HepG2 (cell line): Measurements from ENCODE around the gene MPO. TPM values are rescaled to one million over a fixed set of nuclear protein-coding genes. Genes with fewer than 3 reads are reported as not detected.

Experiments
- ATAC-seq: fragments of 200-7000 bp; cut with Tn5 transposase; 3 replicates; pipeline ENCODE4 v1.9.1; 2020; ENCODE audit warnings: mild to moderate bottlenecking, moderate library complexity
- BruUV-seq: library from RNA; stranded (reverse); fragments of 400-500 nt; replicated peaks from 2 replicates; lab custom pipeline; 2021; lab: Mats Ljungman, UMichigan
- CTCF ChIA-PET: fragments of 300-600 bp; formaldehyde crosslinking; extraction: SDS; loops from one replicate; lab custom pipeline; 2021; ENCODE audit warnings: low total read pairs, inconsistent platforms, low intra/inter-chr PET ratio; lab: Yijun Ruan, JAX
- POLR2A ChIA-PET: fragments of 350-600 bp; sonication (Branson Sonifier 250); formaldehyde crosslinking; loops from one replicate; lab custom pipeline; 2020; ENCODE audit warnings: antibody characterized with exemption, inconsistent platforms; lab: Yijun Ruan, JAX
- DNase-seq: peaks from one replicate; pipeline ENCODE4 v3.0.0-alpha.2; 2015; ENCODE audit warnings: low spot score
- FAIRE-seq: peaks from 3 replicates; lab custom pipeline; 2011; peaks lifted over from hg19 to GRCh38; lab: Jason Lieb, UNC
- H2AFZ ChIP-seq: one replicate; pipeline ENCODE4 v1.6.1; 2011; ENCODE audit warnings: low read length, inconsistent platforms
- H3K27ac ChIP-seq: fragments of 300-600 bp; 3 replicates; pipeline ENCODE4 v1.8.0; 2011; ENCODE audit warnings: mixed run types, mild to moderate bottlenecking, mixed read lengths, low read length, inconsistent platforms; ENCODE audit not compliant: insufficient read depth; ENCODE audit errors: extremely low read length
- H3K27me3 ChIP-seq, 2 experiments: fragments of 200-600 bp in 1 of 2; 2 replicates in 1 of 2; 3 replicates in 1 of 2; pipeline versions ENCODE4 v1.6.0 to v1.8.0; 2011; ENCODE audit warnings: low read length in 2 of 2, mild to moderate bottlenecking in 2 of 2, moderate library complexity in 2 of 2, inconsistent platforms in 1 of 2; ENCODE audit not compliant: insufficient read depth in 2 of 2, control insufficient read depth in 1 of 2
- H3K36me3 ChIP-seq, 2 experiments: fragments of 200-600 bp in 1 of 2; replicated peaks in 1 of 2; 2 replicates in 1 of 2; 3 replicates in 1 of 2; pipeline versions ENCODE4 v1.5.1 to v1.8.0; 2011; ENCODE audit warnings: low read length in 2 of 2, inconsistent platforms in 1 of 2; ENCODE audit not compliant: insufficient read depth in 2 of 2, control insufficient read depth in 1 of 2
- H3K4me1 ChIP-seq: 2 replicates; pipeline ENCODE4 v1.5.1; 2012; ENCODE audit warnings: low read length, inconsistent platforms; ENCODE audit not compliant: insufficient read depth
- H3K4me2 ChIP-seq: 2 replicates; pipeline ENCODE4 v1.6.0; 2011; ENCODE audit warnings: low read depth, low read length, inconsistent platforms
- H3K4me3 ChIP-seq, 3 experiments: fragments of 200-600 bp in 1 of 3; sonication (generic), shearing (Covaris generic) in 1 of 3; replicated peaks in 1 of 3; 2 replicates each; pipeline ENCODE4 v1.5.1; 2011 to 2016; ENCODE audit warnings: low read length in 3 of 3, inconsistent platforms in 2 of 3, low read depth in 2 of 3, mild to moderate bottlenecking in 2 of 3, control low read depth in 1 of 3, mixed read lengths in 1 of 3; ENCODE audit not compliant: insufficient read depth in 1 of 3
- H3K79me2 ChIP-seq: one replicate; pipeline ENCODE4 v1.6.1; 2011; ENCODE audit warnings: low read length, inconsistent platforms; ENCODE audit not compliant: insufficient read depth
- H3K9ac ChIP-seq: 2 replicates; pipeline ENCODE4 v1.6.0; 2011; ENCODE audit warnings: mild to moderate bottlenecking, low read depth, low read length, inconsistent platforms; ENCODE audit not compliant: insufficient read depth
- H3K9me3 ChIP-seq: 2 replicates; pipeline ENCODE4 v1.5.1; 2012; ENCODE audit warnings: mild to moderate bottlenecking, low read length
- H4K20me1 ChIP-seq: 2 replicates; pipeline ENCODE4 v1.6.0; 2011; ENCODE audit warnings: inconsistent platforms, mild to moderate bottlenecking, low read length, moderate library complexity; ENCODE audit not compliant: insufficient read depth
- ARNTL ChIP-seq: sonication (generic); formaldehyde crosslinking; IDR thresholded peaks from 2 replicates; pipeline ENCODE4 v1.4.0; 2020; ENCODE audit warnings: mild to moderate bottlenecking, missing genetic modification reagents
- EHMT2 ChIP-seq: fragments of 200-600 bp; sonication (generic); IDR thresholded peaks from 2 replicates; pipeline ENCODE4 v1.7.0; 2017; ENCODE audit warnings: antibody characterized with exemption, low read depth, low read length, borderline replicate concordance
- ETV6 ChIP-seq: sonication (generic); formaldehyde crosslinking; conservative IDR thresholded peaks from 2 replicates; pipeline ENCODE4 v1.4.0; 2020; ENCODE audit warnings: missing genetic modification reagents
- SSRP1 ChIP-seq: IDR thresholded peaks from 2 replicates; pipeline ENCODE4 v1.6.1; 2016; ENCODE audit warnings: control low read depth
- ZNF33A ChIP-seq: sonication (generic); formaldehyde crosslinking; IDR thresholded peaks from 2 replicates; pipeline ENCODE4 v1.5.1; 2020; ENCODE audit warnings: missing genetic modification reagents, mild to moderate bottlenecking, moderate library complexity, borderline replicate concordance
- ZNF354B ChIP-seq: sonication (generic); formaldehyde crosslinking; IDR thresholded peaks from 2 replicates; pipeline ENCODE4 v1.8.0; 2022; ENCODE audit warnings: mild to moderate bottlenecking, missing genetic modification reagents
- ZNF446 ChIP-seq: sonication (generic); formaldehyde crosslinking; IDR thresholded peaks from 2 replicates; pipeline ENCODE4 v1.5.0; 2020; ENCODE audit warnings: mild to moderate bottlenecking, missing genetic modification reagents
- ZNF83 ChIP-seq: sonication (generic); formaldehyde crosslinking; IDR thresholded peaks from 2 replicates; pipeline ENCODE4 v1.4.0; 2020; ENCODE audit warnings: missing genetic modification reagents, mild to moderate bottlenecking, borderline replicate concordance
- ZNF839 ChIP-seq: sonication (generic); formaldehyde crosslinking; IDR thresholded peaks from 2 replicates; pipeline ENCODE4 v1.4.0; 2020; ENCODE audit warnings: missing genetic modification reagents, mild to moderate bottlenecking, borderline replicate concordance
- ZSCAN20 ChIP-seq: sonication (generic); formaldehyde crosslinking; IDR thresholded peaks from 2 replicates; pipeline ENCODE4 v1.4.0; 2020; ENCODE audit warnings: missing genetic modification reagents, mild to moderate bottlenecking, borderline replicate concordance
- WGBS: methylation state at CpG from one replicate; pipeline ENCODE4 v1.1.6; 2017; ENCODE audit warnings: low lambda C conversion rate; 5-methylcytosine and 5-hydroxymethylcytosine counted together
- in situ Hi-C: cut with HindIII; loops from 2 replicates; pipeline ENCODE4 v1.10.0; 2017; ENCODE audit warnings: low pct_unique_long_range_greater_than_20kb; ENCODE audit not compliant: extremely low pct_ligation_motif_present
- intact Hi-C: fragments of 100-400 bp; cut with micrococcal nuclease; formaldehyde crosslinking; loops from one replicate; pipeline ENCODE4 v1.10.0; 2022; ENCODE audit not compliant: unreplicated experiment
- polyA plus RNA-seq, 8 experiments: library from polyadenylated mRNA; depleted of rRNA in 3 of 8; stranded (reverse) in 7 of 8; unstranded in 1 of 8; fragments of >200 nt; fragmentation: Illumina TruSeq in 4 of 8; extraction: Trizol in 4 of 8; gene quantifications; 2 replicates each; pipeline versions ENCODE4 v1.2.1 to v1.2.3, GENCODE V29; 2011 to 2016; ENCODE audit warnings: low read depth in 4 of 8, missing spikeins in 1 of 8, mixed read lengths in 1 of 8; ENCODE audit not compliant: insufficient read depth in 1 of 8
- total RNA-seq, 5 experiments: library from RNA; depleted of rRNA; stranded (reverse); fragments of >200 nt; fragmentation: Illumina TruSeq; extraction: Trizol; gene quantifications; 2 replicates each; pipeline ENCODE4 v1.2.3, GENCODE V29; 2016; ENCODE audit warnings: low read depth in 1 of 5
- TF ChIP-seq, protein P1 (sequence below): sonication (generic); formaldehyde crosslinking; IDR thresholded peaks from 2 replicates; pipeline ENCODE4 v1.4.0; 2020; ENCODE audit warnings: missing genetic modification reagents, borderline replicate concordance
- TF ChIP-seq, protein P2 (sequence below): sonication (generic); formaldehyde crosslinking; IDR thresholded peaks from 2 replicates; pipeline ENCODE4 v1.4.0; 2020; ENCODE audit warnings: missing genetic modification reagents, mild to moderate bottlenecking, borderline replicate concordance
- TF ChIP-seq, protein P3 (sequence below): sonication (generic); formaldehyde crosslinking; IDR thresholded peaks from 2 replicates; pipeline ENCODE4 v1.4.0; 2020; ENCODE audit warnings: missing genetic modification reagents, low read depth, mild to moderate bottlenecking, borderline replicate concordance

Gene MPO
- total and polyA plus RNA-seq, 2 of the 13 experiments (the other 11 are each of a cell fraction or from before 2014, with no cell fraction given), result not detected

DNA sequence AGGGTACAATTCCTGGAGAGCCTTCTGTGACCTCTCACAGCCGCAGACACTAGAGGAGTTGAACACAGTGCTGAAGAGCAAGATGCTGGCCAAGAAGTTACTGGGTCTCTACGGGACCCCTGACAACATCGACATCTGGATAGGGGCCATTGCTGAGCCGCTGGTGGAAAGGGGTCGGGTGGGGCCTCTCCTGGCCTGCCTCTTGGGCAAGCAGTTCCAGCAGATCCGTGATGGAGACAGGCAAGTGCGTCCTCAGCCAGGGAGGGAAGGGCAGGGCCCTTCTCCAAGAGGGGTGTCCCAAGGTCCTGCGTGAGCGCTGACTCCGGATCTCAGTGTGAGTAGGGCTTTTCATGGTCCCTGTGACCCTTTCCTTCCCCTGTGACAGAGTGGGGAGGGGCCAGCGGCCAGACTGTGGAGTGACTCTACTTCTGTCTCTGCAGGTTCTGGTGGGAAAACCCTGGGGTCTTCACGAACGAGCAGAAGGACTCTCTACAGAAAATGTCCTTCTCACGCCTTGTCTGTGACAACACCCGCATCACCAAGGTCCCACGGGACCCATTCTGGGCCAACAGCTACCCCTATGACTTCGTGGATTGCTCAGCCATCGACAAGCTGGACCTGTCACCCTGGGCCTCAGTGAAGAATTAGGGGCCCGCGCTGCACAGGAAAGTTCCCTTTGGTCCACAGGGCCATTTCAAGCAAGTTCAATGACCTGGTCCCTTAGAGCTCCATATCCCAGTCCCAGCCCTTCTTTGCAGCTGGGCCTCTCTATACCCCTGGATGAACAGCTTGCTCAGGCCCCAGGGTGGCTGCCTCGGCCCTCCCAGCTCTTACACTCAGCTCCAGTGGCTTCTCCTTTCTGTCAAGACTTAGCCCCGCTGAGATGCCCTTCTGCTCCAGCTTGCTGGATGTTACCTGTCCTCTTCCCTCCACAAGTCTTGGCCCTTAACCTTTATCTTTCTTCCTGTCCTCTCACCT lies 13.1 kb downstream of the MPO start:
- intact Hi-C loops, result no loop called here
- no peak overlapping the region for H3K27ac ChIP-seq
- WGBS, result 29% methylated on average over 18 of the region's 22 CpGs
- H3K4me3 ChIP-seq, result no peak overlapping the region
- ATAC-seq, result no peak
- DNase-seq, result no peak
- peaks cover 3 to 54% of the 10 kb centered on the region in 2 experiments; a peak in 4 of 5 replicates for H3K27me3 ChIP-seq
- H3K36me3 ChIP-seq, result no peaks in the 10 kb centered on the region
- H3K79me2 ChIP-seq, result no peaks in the 10 kb centered on the region
- CTCF ChIA-PET, result no interaction called here
- H3K4me2 ChIP-seq, result no peak overlapping the region
- no peaks in the 10 kb centered on the region for H4K20me1 ChIP-seq
- H3K9ac ChIP-seq, result no peak overlapping the region
- no peak for FAIRE-seq
- no TSS peak for BruUV-seq
- in situ Hi-C loops, result no loop called here
- H3K9me3 ChIP-seq, result no peaks in the 10 kb centered on the region
- no peak overlapping the region for H2AFZ ChIP-seq
- H3K4me1 ChIP-seq, result no peaks in the 10 kb centered on the region
- TF ChIP-seq ZSCAN20 (CRISPR knock-in tag) (no peak), ZNF83 (CRISPR knock-in tag) (no peak), SSRP1 (CRISPR knock-in tag) (no peak), ZNF446 (CRISPR knock-in tag) (no peak), ZNF354B (no peak), ETV6 (no peak), EHMT2 (no peak), ZNF33A (CRISPR knock-in tag) (no peak), ARNTL (CRISPR knock-in tag) (no peak), ZNF839 (CRISPR knock-in tag) (no peak)
- TF ChIP-seq, protein P1, sequence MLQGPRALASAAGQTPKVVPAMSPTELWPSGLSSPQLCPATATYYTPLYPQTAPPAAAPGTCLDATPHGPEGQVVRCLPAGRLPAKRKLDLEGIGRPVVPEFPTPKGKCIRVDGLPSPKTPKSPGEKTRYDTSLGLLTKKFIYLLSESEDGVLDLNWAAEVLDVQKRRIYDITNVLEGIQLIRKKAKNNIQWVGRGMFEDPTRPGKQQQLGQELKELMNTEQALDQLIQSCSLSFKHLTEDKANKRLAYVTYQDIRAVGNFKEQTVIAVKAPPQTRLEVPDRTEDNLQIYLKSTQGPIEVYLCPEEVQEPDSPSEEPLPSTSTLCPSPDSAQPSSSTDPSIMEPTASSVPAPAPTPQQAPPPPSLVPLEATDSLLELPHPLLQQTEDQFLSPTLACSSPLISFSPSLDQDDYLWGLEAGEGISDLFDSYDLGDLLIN, result no peak
- TF ChIP-seq, protein P2, sequence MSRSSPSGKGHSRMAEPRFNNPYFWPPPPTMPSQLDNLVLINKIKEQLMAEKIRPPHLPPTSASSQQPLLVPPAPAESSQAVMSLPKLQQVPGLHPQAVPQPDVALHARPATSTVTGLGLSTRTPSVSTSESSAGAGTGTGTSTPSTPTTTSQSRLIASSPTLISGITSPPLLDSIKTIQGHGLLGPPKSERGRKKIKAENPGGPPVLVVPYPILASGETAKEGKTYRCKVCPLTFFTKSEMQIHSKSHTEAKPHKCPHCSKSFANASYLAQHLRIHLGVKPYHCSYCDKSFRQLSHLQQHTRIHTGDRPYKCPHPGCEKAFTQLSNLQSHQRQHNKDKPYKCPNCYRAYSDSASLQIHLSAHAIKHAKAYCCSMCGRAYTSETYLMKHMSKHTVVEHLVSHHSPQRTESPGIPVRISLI (CRISPR knock-in tag), result no peak
- TF ChIP-seq, protein P3, sequence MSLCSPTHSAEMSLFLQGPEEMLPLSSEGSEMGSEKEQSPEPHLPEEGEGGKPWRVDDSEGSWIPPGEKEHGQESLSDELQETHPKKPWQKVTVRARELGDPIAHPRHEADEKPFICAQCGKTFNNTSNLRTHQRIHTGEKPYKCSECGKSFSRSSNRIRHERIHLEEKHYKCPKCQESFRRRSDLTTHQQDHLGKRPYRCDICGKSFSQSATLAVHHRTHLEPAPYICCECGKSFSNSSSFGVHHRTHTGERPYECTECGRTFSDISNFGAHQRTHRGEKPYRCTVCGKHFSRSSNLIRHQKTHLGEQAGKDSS, result no peak
- POLR2A ChIA-PET, result no interaction called here
